HepG2 (cell line): ENCODE measurements around the gene MATR3.
"Not testable (repeated sequence)": the region's sequence is repeated elsewhere in the genome, so short reads cannot be mapped to it uniquely, and the experiment has no call there.

Source experiments
- IKZF1 ChIP-seq: fragments of 450-650 bp; IDR thresholded peaks from 2 replicates; pipeline ENCODE4 v1.7.1; 2016
- NR1H2 ChIP-seq: sonication (generic); formaldehyde crosslinking; IDR thresholded peaks from 2 replicates; pipeline ENCODE4 v1.8.1; 2022; ENCODE audit warnings: low read depth, missing genetic modification reagents, borderline replicate concordance
- POLR2A ChIP-seq, 2 experiments: IDR thresholded peaks; 2 replicates each; pipeline ENCODE4 v1.6.1; 2011; ENCODE audit warnings: low read depth in 2 of 2, low read length in 2 of 2, mild to moderate bottlenecking in 1 of 2, moderate library complexity in 1 of 2; ENCODE audit not compliant: insufficient read depth in 1 of 2
- TARDBP ChIP-seq: sonication (generic); formaldehyde crosslinking; IDR thresholded peaks from 2 replicates; pipeline ENCODE4 v1.8.0; 2022; ENCODE audit warnings: mild to moderate bottlenecking, missing genetic modification reagents
- ZFP36L2 ChIP-seq: sonication (generic); formaldehyde crosslinking; IDR thresholded peaks from 2 replicates; pipeline ENCODE4 v1.4.0; 2020; ENCODE audit warnings: missing genetic modification reagents

- not testable (repeated sequence) for TF ChIP-seq NR1H2; ZFP36L2 (CRISPR knock-in tag); IKZF1; TARDBP (CRISPR knock-in tag); POLR2A (IDR thresholded peaks at IDR 0.05; ENCODE audit: insufficient read depth in 1 of 2, low read depth in 2 of 2, low read length in 2 of 2)
Measured at GRCh38 chr5:139345442-139345841, 51.9 kb downstream of the MATR3 start.
